Measurements from ENCODE around the gene VANGL1. TPM values are rescaled to one million over a fixed set of nuclear protein-coding genes. Genes with fewer than 3 reads are reported as not detected.
A peak's percentile ranks its signal among the peaks of the same experiment; 100 is the strongest.

Gene VANGL1
- total RNA-seq, 1 donor from 2014 or later, result 13.8 TPM

DNA sequence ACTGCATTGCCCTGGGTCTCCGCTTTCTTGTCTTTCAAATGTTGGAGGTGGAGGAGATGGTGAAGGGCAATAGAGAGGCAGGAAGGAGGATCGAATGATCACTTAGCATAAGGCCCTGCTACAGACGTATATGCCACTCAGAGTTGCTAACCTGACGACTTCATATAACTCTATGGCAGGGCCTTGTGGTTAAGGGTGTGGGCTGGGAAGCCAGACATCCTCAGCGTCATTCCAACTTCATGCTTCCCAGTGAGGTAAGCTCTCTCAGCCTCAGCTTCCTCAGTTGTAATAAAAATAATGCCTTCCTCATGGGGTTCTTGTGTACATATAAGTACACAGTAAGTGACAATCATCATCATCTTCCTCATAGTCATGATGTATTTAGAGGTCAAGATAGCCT, 72.1 kb downstream of the VANGL1 start:
- Histone ChIP-seq H3K36me3 (ENCODE audit: insufficient read depth, low read length) (no peaks in the 10 kb centered on the region), H3K4me3 (ENCODE audit: insufficient read depth, low read depth, low read length) (no peak overlapping the region), H3K9me3 (ENCODE audit: insufficient read depth, low read depth, low read length) (no peaks in the 10 kb centered on the region), H3K27ac (ENCODE audit: low read depth, low read length) (no peak overlapping the region), H3K4me2 (ENCODE audit: low read length) (no peak overlapping the region), H2AFZ (ENCODE audit: low read depth, low read length) (no peak overlapping the region), H3K9ac (ENCODE audit: low read length) (no peak overlapping the region), H3K4me1 (ENCODE audit: insufficient read depth, low read length) (no peaks in the 10 kb centered on the region), H3K79me2 (ENCODE audit: insufficient read depth, low read length) (no peaks in the 10 kb centered on the region), H3K27me3 (ENCODE audit: insufficient read depth, low read length) (peaks cover 14% of the 10 kb centered on the region), H4K20me1 (ENCODE audit: insufficient read depth, low read length) (no peaks in the 10 kb centered on the region)
- Mint-ChIP-seq H3K4me1 (ENCODE audit: low read depth, unreplicated experiment) (peaks cover 30% of the 10 kb centered on the region), H3K9me3 (ENCODE audit: unreplicated experiment) (peaks cover 2% of the 10 kb centered on the region), H3K4me3 (ENCODE audit: unreplicated experiment) (no peak overlapping the region), H3K27ac (ENCODE audit: unreplicated experiment) (no peak overlapping the region), H3K27me3 (ENCODE audit: low read depth, unreplicated experiment) (peaks cover 19% of the 10 kb centered on the region), H3K36me3 (ENCODE audit: low read depth, unreplicated experiment) (peaks cover 1% of the 10 kb centered on the region)
- DNase-seq (ENCODE audit: low read depth), result no peak
- TF ChIP-seq EZH2 (IDR thresholded peaks at IDR 0.05; ENCODE audit: insufficient read depth, low read length) (no peak), CTCF (IDR thresholded peaks at IDR 0.05; ENCODE audit: insufficient read depth, low read depth, low read length) (no peak)
- FAIRE-seq, result no peak

- H3K27me3 Mint-ChIP-seq (ENCODE audit: low read depth, unreplicated experiment), result peaks cover 16% of the 10 kb centered on the region
- Histone ChIP-seq H3K27ac (ENCODE audit: low read depth, low read length) (no peak overlapping the region), H3K9ac (ENCODE audit: low read length) (no peak overlapping the region), H3K9me3 (ENCODE audit: insufficient read depth, low read depth, low read length) (no peaks in the 10 kb centered on the region), H2AFZ (ENCODE audit: low read depth, low read length) (no peak overlapping the region), H3K79me2 (ENCODE audit: insufficient read depth, low read length) (no peaks in the 10 kb centered on the region), H4K20me1 (ENCODE audit: insufficient read depth, low read length) (no peaks in the 10 kb centered on the region), H3K4me3 (ENCODE audit: insufficient read depth, low read depth, low read length) (no peak overlapping the region), H3K27me3 (ENCODE audit: insufficient read depth, low read length) (peaks cover 12% of the 10 kb centered on the region), H3K4me2 (ENCODE audit: low read length) (no peak overlapping the region), H3K36me3 (ENCODE audit: insufficient read depth, low read length) (no peaks in the 10 kb centered on the region), H3K4me1 (ENCODE audit: insufficient read depth, low read length) (no peaks in the 10 kb centered on the region)
- TF ChIP-seq CTCF (IDR thresholded peaks at IDR 0.05; ENCODE audit: insufficient read depth, low read depth, low read length) (no peak), EZH2 (IDR thresholded peaks at IDR 0.05; ENCODE audit: insufficient read depth, low read length) (no peak)
- FAIRE-seq (no peak), DNase-seq (ENCODE audit: low read depth) (no peak)
- H3K9me3 Mint-ChIP-seq (ENCODE audit: unreplicated experiment), result peaks cover 2% of the 10 kb centered on the region
- peaks cover 30% of the 10 kb centered on the region for H3K4me1 Mint-ChIP-seq (ENCODE audit: low read depth, unreplicated experiment)
- H3K27ac Mint-ChIP-seq (ENCODE audit: unreplicated experiment), result no peak overlapping the region
- no peak overlapping the region for H3K4me3 Mint-ChIP-seq (ENCODE audit: unreplicated experiment)
- H3K36me3 Mint-ChIP-seq (ENCODE audit: low read depth, unreplicated experiment), result peaks cover under 1% of the 10 kb centered on the region
Measured at GRCh38 chr1:115714572-115715141, 72.9 kb downstream of the VANGL1 start.

DNA sequence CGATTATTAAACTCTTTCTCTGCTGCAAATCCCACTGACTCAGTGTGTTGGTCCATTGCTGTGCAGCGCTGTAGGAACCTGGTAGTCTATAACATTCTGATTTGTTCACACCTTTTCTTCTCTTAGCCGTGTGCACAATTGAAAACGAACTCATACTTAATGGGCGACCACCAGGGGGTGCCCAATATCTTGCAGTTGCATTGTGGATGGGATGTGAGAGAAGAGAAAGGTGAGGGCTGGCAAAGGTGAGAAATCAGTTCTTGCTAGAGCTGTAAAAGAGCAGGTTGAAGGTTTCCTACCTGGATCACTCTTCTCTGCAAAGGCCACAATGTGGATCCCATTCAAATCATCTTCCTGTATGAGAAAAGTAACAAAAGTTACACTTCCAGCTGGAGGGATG, 75.8 kb downstream of the VANGL1 start:
- H3K36me3 Mint-ChIP-seq (ENCODE audit: low read depth, unreplicated experiment), result no peaks in the 10 kb centered on the region
- H3K4me1 Mint-ChIP-seq (ENCODE audit: low read depth, unreplicated experiment), result peaks cover 29% of the 10 kb centered on the region
- Histone ChIP-seq H3K9me3 (ENCODE audit: insufficient read depth, low read depth, low read length) (no peaks in the 10 kb centered on the region), H3K79me2 (ENCODE audit: insufficient read depth, low read length) (no peaks in the 10 kb centered on the region), H3K9ac (ENCODE audit: low read length) (no peak overlapping the region), H3K4me1 (ENCODE audit: insufficient read depth, low read length) (no peaks in the 10 kb centered on the region), H3K27ac (ENCODE audit: low read depth, low read length) (no peak overlapping the region), H3K36me3 (ENCODE audit: insufficient read depth, low read length) (no peaks in the 10 kb centered on the region), H4K20me1 (ENCODE audit: insufficient read depth, low read length) (no peaks in the 10 kb centered on the region), H2AFZ (ENCODE audit: low read depth, low read length) (no peak overlapping the region), H3K27me3 (ENCODE audit: insufficient read depth, low read length) (peaks cover 8% of the 10 kb centered on the region), H3K4me2 (ENCODE audit: low read length) (no peak overlapping the region), H3K4me3 (ENCODE audit: insufficient read depth, low read depth, low read length) (no peak overlapping the region)
- peaks cover 14% of the 10 kb centered on the region for H3K27me3 Mint-ChIP-seq (ENCODE audit: low read depth, unreplicated experiment)
- H3K27ac Mint-ChIP-seq (ENCODE audit: unreplicated experiment), result peak overlapping the region; percentile 16
- FAIRE-seq (no peak), DNase-seq (ENCODE audit: low read depth) (peak; percentile 13)
- H3K9me3 Mint-ChIP-seq (ENCODE audit: unreplicated experiment), result no peaks in the 10 kb centered on the region
- TF ChIP-seq EZH2 (IDR thresholded peaks at IDR 0.05; ENCODE audit: insufficient read depth, low read length) (no peak), CTCF (IDR thresholded peaks at IDR 0.05; ENCODE audit: insufficient read depth, low read depth, low read length) (peak; percentile 40)
- H3K4me3 Mint-ChIP-seq (ENCODE audit: unreplicated experiment), result peak overlapping the region; percentile 70
